Stimulated activated CD4-positive, alpha-beta T cell treated with anti-CD3 and anti-CD28 coated beads, Interleukin-2, amount 100 ng/mL, for 48 hours (primary cell): ENCODE data around the gene SUPT3H.
"Not testable (repeated sequence)": the region's sequence is repeated elsewhere in the genome, so short reads cannot be mapped to it uniquely, and the experiment has no call there.

Experiments used
- DNase-seq, 2 donors: peaks; one replicate each; pipeline ENCODE4 v3.0.0-alpha.2; 2020

The SUPT3H gene

DNA sequence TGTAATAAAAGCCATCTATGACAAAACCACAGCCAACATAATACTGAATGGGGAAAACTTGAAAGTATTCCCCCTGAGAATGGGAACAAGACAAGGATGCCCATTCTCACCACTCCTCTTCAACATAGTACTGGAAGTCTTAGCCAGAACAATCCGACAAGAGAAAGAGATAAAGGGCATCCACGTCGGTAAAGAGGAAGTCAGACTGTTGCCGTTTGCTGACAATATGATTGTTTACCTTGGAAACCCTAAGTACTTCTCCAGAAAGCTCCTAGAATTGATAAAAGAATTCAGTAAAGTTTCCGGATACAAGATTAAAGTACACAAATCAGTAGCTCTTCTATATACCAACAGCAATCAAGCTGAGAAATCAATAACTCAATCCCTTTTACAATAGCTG, 63.6 kb downstream of the SUPT3H start:
- no peak for DNase-seq

DNA sequence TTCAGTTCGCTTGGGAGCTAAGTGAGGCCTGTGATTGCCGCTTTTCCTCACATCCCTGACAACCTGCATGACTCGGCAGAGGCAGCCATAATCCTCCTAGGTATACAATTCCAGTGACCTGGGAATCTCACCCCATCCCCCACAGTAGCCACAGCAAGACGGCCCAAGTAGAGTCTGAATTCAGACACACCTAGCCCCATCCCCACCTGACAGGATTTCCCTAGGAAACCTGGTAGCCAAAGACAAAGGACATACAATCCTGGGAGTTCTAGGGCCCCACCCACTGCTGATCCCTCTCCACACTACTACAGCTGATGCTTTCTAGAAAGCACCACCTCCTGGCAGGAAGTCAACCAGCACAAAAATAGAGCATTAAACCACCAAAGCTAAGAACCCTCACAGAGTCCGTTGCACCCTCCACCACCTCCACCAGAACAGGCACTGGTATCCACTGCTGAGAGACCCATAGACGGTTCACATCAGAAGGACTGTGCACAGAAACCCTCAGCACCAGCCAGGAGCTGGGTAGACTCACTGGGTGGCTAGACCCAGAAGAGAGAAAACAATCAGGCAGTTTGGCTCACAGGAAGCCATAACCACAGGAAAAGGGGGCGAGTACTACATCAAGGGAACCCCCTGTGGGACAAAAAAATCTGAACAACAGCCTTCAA, 67.5 kb downstream of the SUPT3H start:
- DNase-seq, result no peak

GRCh38 chr6:45305546-45305945, 72.2 kb downstream of the SUPT3H start:
- no peak for DNase-seq

DNA sequence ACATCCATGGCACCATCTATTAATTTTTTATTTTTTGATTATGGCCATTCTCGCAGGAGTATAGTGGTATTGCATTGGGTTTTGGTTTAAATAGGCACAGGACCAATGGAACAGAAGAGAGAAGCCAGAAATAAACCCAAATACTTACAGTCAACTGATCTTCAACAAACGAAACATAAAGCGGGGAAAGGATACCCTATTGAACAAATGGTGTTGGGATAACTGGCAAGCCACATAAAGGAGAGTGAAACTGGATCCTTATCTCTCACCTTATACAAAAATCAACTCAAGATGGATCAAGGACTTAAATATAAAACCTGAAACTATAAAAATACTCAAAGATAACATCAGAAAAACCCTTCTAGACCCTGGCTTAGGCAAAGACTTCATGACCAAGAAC, 74.9 kb downstream of the SUPT3H start:
- no peak for DNase-seq

- no peak for DNase-seq
Observed at GRCh38 chr6:45301348-45302142, 76.2 kb downstream of the SUPT3H start.

DNA sequence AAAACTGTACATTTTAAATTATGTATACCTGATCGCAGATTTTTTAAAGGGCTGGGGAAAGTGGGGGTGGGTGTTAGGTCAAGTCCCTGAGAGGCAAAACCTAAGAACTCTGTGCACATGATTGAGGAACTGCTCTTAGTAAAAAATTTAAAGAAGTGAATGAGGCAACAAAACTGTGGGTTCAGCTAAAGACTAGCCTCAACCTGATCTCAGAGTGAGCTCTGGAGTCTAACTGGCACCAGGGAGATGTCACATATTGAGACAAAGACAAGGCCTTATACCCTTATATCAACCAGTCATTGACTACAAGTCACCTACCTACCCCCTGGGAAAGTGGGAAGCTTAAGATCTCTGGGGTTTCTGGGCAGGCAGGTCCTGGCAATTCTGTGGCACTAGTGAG, 77.0 kb downstream of the SUPT3H start:
- DNase-seq, result no peak

DNA sequence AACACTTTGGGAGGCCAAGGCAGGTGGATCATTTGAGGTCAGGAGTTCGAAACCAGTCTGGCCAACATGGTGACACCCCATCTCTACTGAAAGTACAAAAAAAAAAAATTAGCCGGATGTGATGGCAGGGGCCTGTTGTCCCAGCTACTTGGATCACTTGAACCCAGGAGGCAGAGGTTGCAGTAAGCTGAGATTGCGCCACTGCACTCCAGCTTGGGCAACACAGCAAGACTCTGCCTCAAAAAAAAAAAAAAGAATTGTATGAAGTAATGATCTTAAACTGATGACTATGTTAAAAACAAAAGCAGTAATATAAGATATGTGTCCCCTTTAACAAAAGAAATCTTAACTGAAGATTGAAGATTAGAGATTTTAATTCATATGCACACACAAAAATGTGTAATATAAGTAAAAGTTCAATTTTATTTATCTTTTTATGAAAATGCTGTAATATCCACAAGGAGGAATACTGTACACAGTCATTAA, 78.6 kb downstream of the SUPT3H start:
- no peak for DNase-seq

DNA sequence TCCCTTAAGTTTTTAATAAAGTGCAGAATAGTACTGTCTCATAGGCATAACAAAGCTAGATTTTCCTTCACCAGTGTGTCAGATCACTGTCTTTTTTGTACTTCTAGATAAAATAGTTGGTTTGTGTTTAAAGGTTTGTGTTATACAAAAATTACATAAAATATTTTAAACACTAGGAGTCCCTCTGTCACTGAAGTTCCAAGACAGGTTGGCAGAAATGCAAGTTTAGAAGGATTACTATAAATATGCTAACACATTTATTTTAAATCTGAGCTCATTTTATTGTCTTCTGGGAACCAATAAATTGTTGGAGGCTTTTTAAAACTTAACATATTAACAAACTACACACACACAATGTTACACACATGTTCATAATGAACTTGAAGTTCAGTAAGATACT, 80.4 kb downstream of the SUPT3H start:
- no peak for DNase-seq

DNA sequence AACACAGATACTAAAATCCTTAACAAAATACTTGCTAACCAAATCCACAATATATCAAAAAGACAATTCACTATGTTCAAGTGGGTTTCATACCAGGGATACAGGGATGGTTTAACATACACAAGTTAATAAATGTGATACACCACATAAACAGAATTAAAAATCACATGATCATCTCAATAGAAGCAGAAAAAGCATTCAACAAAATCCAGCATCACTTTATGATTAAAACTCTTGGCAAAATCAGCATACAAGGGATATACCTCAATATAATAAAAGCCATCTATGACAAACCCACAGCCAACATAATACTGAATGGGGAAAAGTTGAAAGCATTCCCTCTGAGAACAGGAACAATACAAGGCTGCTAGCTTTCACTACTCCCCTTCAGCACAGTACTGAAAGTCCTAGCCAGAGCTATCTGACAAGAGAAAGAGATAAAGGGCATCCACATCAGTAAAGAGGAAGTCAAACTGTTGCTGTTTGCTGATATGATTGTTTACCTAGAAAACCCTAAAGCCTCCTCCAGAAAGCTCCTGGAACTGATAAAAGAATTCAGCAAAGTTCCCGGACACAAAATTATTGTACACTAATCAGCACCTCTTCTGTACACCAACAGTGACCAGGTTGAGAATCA, 83.6 kb downstream of the SUPT3H start:
- not testable (repeated sequence) for DNase-seq

DNA sequence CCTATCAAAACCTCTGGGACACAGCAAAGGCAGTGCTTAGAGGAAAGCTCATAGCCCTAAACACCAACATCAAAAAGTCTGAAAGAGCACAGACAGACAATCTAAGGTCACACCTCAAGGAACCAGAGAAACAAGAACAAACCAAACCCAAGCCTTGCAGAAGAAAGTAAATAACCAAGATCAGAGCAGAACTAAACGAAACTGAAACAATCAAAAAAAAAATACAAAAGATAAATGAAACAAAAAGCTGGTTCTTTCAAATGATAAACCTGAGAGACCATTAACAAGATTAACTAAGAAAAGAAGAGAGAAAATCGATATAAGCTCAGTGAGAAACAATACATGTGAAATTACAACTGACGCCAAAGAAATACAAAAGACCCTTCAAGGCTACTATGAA, 84.4 kb downstream of the SUPT3H start:
- no peak for DNase-seq

GRCh38 chr6:45289751-45290514, 87.8 kb downstream of the SUPT3H start:
- no peak for DNase-seq

DNA sequence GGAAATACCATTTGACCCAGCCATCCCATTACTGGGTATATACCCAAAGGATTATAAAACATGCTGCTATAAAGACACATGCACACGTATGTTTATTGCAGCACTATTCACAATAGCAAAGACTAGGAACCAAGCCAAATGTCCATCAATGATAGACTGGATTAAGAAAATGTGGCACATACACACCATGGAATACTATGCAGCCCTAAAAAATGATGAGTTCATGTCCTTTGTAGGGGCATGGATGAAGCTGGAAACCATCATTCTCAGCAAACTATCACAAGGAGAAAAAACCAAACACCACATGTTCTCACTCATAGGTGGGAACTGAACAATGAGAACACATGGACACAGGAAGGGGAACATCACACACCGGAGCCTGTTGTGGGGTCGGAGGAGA, 91.0 kb downstream of the SUPT3H start:
- DNase-seq, result not testable (repeated sequence)

GRCh38 chr6:45278367-45278766, 99.4 kb downstream of the SUPT3H start:
- DNase-seq, result no peak

DNA sequence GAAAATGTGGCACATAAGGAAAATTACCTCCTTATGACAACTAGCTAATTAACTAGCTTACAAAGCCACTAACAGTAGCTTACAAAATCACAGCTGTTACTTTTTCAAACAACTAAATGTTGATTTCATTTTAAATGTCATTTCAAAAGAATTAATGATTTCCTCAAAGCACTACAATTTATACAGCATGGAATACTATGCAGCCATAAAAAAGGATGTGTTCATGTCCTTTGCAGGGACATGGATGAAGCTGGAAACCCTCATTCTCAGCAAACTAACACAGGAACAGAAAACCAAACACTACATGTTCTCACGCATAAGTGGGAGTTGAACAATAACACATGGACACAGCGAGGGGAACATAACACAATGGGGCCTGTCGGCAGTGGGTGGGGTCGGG, 100.0 kb downstream of the SUPT3H start:
- not testable (repeated sequence) for DNase-seq

- DNase-seq, result no peak
Observed at GRCh38 chr6:45275358-45275757, 102.4 kb downstream of the SUPT3H start.

DNA sequence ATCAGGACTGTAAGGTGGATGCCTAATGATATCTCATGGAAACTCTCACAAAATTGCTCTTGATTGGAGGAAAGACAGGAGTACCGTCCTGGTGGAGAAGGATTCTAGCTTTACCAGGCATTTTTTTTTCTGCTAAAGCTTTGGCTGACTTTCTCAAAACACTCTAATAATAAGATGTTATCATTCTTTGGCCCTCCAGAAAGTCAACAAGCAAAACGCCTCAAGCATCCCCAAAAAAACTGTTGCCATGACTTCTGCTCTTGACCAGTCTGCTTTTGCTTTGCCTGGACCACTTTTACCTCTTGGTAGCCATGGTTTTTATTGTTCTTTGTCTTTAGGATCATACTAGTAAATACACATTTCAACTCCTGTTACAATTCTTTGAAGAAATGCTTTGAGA, 105.1 kb downstream of the SUPT3H start:
- DNase-seq, result no peak

GRCh38 chr6:45265246-45265645, 112.5 kb downstream of the SUPT3H start:
- DNase-seq, result no peak

- DNase-seq, result no peak
Observed at GRCh38 chr6:45260696-45261095, 117.0 kb downstream of the SUPT3H start.

GRCh38 chr6:45256697-45257695, 120.7 kb downstream of the SUPT3H start:
- DNase-seq, result no peak

- DNase-seq, result no peak
Observed at GRCh38 chr6:45255434-45255833, 122.3 kb downstream of the SUPT3H start.

DNA sequence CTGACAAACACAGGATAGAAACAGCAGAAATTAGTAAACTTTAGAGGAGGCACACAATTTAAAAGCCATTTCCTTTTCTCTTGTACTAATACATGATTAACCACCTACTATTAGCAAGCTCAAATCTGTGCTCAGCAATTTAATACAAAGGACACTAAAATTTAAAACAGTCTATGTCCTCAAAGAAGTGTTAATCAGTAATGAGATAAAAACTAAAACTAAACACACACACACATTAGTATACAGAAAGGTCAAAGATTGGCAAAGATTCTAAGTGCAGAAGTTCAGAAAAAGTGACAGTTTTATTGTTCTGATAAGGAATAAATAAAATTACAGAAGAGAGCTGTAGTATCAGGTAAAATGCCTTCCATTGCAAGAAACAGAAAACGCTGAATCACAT, 123.5 kb downstream of the SUPT3H start:
- no peak for DNase-seq

DNA sequence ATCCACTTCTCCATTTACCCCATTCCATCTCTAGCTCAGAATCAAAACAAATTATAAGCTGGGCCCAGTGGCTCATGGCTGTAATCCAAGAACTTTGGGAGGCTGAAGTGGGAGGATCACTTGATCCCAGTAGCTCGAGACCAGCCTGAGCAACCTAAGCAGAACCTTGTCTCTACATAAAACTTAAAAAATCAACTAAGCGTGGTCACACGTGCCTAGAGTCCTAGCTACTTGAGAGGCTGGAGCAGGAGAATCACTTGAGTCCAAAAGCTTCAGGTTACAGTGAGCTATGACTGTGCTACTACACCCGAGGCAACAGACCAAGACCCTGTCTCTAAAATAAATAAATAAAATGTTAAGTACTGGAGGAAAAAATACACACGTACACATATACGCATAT, 124.3 kb downstream of the SUPT3H start:
- no peak for DNase-seq
